ENCODE data around the gene KCNJ15.
A peak's percentile ranks its signal among the peaks of the same experiment; 100 is the strongest.

The KCNJ15 gene

GRCh38 chr21:38300141-38300578 is 43.4 kb downstream of the KCNJ15 start:
- DNase-seq = no peak

- DNase-seq = no peak
These were observed 44.8 kb downstream of the KCNJ15 start for GRCh38 chr21:38301321-38302214.

DNA sequence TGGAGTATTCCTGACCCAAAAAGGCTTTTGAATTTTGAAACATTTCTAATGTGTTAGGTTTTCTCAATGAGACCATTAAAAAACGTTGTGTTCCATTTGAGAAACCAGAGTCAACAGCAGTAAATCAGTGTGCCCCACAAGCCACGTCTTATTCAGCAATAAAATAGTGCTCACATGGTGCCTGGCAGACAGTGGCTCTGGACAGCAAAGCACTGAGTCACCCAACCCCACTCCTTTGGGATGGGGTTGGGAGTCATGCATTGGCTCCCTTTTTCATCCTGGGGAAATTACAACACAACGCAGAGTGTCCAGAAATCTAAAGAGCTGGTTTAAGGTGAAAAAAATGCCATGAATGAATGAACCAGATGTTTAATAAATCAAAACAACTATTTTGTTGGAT is 46.5 kb downstream of the KCNJ15 start:
- no peak for DNase-seq

GRCh38 chr21:38306433-38307141 is 49.8 kb downstream of the KCNJ15 start:
- DNase-seq = no peak

- DNase-seq = no peak
These were observed 51.2 kb downstream of the KCNJ15 start for GRCh38 chr21:38307771-38308531.

DNA sequence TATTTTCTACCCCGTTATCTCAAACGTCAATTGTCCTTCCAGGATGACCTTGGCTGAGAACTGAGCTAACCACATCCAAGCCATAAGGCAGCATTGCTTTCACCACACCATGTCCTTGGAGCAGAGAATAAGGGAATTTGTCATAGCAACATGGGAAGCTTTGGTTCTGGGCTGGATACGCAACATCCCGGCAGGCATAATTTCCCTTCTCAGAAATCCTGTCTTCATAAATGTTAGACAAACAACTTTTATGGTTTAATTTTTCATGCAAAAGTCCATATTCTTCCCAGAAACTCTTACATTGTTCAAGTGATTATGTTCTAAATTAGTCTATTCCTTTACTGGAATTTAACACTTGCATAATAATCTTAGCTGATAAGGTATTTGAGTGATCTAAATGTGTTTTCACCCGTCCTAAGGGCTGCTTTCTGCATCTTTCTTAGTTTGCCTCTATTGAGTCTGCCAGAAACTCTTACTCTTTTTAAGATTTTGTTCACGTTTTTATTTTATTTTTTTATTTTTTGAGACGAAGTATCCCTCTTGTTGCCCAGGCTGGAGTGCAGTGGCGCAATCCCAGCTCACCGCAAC is 51.8 kb downstream of the KCNJ15 start:
- no peak for DNase-seq

DNA sequence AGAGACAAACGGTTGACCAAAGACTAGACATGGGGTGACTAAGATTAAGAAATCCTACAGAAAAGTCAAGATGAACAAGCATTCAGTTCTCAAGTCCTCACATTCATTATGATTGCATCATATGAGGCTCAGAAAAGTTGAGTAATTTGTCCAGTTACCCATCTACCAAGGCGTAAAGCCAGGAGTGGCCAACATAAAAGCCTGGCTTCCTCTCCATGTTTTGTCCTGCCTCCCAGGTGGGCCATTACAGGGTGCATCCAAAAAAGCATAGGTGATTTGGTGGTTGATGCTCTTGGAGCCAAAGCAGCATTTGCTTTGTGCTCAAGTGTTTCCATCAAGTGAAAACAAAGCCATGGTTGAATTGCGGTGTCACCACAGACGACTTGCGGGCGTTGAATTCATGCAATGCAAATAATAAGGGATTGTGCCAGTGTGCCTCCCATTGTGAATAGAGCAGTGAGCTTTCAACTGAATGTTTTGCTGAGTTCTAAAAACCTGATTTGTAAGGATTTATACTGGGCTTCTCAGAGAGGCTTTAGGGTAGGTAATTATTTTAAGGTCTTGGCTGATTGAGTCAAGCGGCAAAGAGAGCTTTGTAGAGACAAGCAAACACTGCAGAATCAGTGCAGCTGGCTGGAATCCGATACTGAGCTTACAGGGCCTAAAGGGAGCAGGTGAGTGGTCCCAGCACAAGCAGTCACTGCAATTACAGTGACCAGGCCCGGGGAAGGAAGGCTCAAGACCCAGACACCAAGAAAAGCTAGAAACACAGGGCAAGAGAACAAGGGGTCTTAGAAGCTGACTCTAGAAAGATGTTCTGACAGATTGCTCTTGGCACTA is 54.1 kb downstream of the KCNJ15 start:
- peak; percentile 50 to 69 for DNase-seq

DNA sequence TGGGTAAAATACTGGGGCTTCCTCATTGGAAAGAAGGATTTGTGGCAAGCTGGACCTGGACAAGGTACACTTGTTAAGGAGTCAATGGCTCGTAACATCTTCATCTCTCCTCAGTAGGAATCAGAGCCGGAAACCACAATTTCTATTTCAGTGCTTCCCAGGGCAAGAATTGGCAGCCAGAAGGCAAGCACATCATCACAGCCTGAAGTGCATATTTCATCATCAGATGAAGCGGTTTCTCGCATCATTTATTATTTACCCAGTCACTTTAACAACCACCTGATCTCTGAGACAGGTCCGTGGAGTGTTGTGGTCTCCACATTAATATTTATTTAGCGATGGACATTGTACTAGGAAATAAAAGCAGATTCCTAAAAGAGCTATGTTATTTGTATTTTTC is 55.0 kb downstream of the KCNJ15 start:
- DNase-seq = peak; percentile 57 to 61

DNA sequence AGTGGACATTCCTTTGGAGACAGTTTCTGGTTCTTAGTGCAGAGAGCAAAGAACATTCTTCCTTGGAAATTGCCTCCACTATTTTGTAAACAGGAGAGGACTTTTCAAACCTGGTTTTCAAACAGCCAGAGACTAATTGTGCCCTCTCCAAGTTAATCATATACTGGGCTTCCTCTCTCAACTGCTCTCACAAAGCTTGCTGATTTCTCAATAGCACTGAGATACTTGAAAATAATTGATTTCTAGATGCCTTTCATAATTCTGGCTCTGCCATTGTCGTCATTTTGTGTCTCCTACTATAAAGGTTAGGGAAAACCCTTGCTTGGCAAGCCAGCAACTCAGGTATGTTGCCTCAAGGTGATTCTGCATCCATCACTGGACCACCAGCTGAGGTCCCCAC is 56.0 kb downstream of the KCNJ15 start:
- no peak for DNase-seq

DNA sequence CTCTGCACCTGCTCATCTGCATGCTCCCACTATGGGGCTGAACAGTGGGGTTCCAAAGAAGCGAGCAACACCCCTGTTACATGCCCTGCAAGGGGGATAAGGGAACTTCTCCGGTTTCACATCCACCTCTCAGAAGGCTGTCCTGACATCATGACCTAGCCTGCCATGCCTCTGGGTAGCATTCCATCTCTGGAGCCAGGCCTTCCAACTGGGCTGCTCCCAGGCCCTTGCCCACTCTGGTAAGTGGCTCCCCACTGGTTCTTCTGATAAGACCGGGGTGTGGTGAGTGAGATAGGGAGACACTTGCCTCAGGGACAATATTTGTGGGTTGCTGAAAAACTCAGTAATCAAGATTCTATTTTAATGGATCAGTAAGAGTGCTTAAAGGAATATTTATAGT is 57.8 kb downstream of the KCNJ15 start:
- no peak for DNase-seq

- no peak for DNase-seq
These were observed 58.3 kb downstream of the KCNJ15 start for GRCh38 chr21:38315122-38315521.

GRCh38 chr21:38319781-38320180 is 63.0 kb downstream of the KCNJ15 start:
- DNase-seq = no peak

- no peak for DNase-seq
These were observed 64.8 kb downstream of the KCNJ15 start for GRCh38 chr21:38321568-38321967.

DNA sequence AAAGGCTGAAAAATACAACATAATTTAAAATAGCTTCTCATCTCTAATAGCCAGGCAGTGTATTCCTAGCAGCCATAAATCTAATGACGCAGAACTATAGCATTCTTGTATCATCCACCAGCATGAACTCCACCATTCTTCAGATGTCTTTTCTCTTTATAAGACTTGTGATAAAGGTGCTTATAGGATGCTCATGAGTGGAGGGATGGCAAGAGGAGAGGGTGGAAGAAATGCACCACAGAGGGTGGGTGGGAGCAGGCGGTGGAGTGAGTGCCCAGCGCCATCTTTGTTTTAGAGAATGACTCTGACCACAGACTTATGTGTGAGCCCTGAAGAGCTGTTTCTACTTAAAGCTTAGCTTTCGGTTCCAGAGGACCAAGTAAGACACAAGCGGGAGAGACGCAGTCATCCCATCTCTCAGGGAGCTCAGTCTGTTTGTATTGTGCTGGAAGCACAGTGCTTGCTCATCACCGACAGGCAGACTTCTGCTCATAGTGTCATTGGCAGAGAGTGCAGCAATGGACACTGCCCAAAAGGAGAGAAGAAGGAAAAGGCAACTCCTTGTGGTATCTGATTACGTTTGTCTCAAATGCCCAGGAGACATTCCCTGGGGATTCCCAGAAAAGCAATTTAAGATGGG is 65.6 kb downstream of the KCNJ15 start:
- DNase-seq = no peak

DNA sequence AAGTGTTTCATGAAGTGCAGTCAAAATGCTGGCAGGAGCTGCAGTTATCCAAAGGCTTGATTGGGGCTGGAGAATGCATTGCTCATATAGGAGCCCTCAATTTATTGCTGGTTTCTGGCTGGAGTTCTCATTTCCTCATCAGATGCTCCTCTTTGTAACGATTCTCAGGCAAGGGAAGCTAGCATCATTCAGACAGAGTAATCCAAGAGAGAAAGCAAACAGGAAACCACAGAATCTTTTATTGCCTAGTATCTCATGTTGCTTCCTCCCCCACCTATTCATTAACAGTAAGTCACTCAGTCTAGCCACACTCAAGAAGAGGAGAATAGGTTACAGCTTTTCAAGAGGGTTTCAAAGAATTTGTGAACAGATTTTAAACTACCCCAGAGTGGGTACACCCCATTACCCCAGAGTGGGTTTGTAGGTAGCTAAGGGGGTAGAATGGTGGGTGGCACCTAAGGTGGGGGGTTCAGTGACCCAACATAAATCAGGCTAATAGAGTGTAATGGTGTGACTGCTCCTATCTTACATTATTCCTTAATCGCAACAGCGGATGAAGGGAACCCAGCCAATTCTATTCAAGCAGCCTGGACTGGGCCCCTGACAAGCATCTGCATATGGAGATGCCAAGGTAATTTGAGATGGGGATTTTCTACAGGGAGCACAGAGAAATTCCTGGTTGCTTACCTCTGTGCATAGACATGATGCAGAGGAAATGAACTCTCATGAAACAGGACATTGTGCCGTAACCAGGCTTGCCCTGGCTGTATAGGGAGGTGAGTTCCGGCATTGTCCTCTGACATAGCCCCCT is 67.1 kb downstream of the KCNJ15 start:
- DNase-seq = peak; percentile 44 to 47

- no peak for DNase-seq
These were observed 68.4 kb downstream of the KCNJ15 start for GRCh38 chr21:38325216-38325615.

DNA sequence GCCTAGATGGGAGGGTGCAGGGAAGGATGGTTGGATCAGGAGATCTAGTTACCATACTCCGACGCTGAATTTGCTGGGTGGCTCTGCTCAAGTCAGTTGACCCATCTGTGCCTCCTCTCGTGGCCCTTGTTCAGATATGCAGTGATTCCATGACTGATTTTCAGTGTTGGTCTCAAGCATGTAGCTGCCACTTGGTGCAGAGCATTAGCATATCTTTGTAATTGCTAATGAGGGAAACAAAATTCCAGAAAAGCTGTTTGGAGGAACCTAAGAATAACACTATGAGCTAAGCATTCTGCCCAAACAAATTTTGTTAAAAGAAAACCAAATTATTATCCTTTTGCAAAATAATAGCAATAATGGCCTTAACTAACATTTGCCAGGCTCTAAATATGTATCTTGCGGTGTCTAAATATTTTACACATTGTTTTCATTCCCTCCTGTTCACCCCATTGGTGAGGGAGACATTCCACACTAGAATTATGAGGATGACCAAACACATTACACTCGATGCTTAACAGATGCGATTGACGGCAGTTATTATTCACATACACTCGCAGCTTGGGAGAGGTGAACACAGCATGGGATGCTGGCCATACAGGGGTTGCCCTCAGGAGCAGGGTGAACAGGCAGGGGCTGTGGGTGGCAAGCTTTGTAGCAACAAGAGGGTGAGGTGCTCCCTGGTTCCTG is 69.1 kb downstream of the KCNJ15 start:
- DNase-seq = no peak

DNA sequence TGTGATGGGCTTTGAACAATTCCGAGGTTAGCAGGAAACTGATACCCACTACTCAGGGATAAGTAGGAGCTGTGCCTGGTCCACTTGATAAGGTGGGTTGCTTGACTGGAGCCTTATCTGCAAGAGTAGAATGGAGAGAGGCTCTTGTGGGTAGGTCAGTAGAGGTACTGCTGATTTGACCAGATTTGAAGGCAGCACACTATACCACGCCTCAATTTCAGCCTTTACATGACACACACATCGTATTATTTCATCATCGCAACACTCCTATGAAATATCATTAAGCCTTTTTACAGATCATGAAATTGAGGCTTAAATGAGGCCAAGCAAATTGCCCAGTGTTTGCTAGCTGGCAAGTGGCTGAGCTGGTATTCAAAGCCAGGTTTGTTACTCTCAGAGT is 69.6 kb downstream of the KCNJ15 start:
- DNase-seq = no peak

- DNase-seq = peak; percentile 30 to 52
These were observed 70.1 kb downstream of the KCNJ15 start for GRCh38 chr21:38326899-38327298.

DNA sequence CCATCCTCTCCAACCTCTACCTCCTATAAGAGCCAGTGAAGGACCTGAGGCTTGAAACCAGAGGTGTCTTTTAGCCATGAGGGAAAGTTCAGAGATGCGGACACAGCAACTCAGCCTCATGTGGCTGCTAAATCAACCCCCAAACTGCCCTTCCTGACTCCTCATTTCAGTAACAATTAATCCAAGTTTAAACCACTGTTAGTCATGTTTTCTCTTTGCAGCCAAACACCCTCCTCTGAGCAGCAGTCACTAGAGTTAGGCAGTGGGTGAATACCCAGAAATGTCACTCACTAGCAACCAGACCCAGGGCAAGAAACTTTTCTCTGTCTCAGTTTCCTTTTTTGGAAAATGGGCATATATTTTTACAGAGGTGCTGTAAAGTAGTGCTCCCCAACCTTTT is 71.2 kb downstream of the KCNJ15 start:
- DNase-seq = no peak
